GM18868 (cell line): ENCODE results near the gene HSPB1.
"Not testable (repeated sequence)": the region's sequence is repeated elsewhere in the genome, so short reads cannot be mapped to it uniquely, and the experiment has no call there.

ENCODE experiments used
- ATAC-seq: cut with Tn5 transposase; IDR thresholded peaks from one replicate; pipeline ENCODE4 v1.9.1; 2021; ENCODE audit warnings: mild to moderate bottlenecking, moderate library complexity; ENCODE audit not compliant: unreplicated experiment

Gene HSPB1

DNA sequence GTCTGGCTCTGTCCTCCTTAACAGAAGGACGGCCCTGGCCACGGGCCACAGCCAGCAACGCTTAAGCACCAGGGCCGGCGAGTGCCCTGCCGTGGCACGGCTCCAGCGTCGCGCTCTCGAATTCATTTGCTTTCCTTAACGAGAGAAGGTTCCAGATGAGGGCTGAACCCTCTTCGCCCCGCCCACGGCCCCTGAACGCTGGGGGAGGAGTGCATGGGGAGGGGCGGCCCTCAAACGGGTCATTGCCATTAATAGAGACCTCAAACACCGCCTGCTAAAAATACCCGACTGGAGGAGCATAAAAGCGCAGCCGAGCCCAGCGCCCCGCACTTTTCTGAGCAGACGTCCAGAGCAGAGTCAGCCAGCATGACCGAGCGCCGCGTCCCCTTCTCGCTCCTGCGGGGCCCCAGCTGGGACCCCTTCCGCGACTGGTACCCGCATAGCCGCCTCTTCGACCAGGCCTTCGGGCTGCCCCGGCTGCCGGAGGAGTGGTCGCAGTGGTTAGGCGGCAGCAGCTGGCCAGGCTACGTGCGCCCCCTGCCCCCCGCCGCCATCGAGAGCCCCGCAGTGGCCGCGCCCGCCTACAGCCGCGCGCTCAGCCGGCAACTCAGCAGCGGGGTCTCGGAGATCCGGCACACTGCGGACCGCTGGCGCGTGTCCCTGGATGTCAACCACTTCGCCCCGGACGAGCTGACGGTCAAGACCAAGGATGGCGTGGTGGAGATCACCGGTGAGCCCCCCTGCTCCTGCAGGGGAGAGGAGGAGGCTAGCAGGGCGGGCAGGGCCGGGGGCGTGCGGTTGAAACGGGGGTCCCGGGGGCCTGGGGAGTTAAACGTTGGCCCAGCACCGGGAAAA lies at the start of gene HSPB1:
HSPB1 (plus strand) TSS at position 327 of the 855 bp plus-strand sequence; CDS start at position 367, 40 bp downstream.
- ATAC-seq = peak; percentile 69

DNA sequence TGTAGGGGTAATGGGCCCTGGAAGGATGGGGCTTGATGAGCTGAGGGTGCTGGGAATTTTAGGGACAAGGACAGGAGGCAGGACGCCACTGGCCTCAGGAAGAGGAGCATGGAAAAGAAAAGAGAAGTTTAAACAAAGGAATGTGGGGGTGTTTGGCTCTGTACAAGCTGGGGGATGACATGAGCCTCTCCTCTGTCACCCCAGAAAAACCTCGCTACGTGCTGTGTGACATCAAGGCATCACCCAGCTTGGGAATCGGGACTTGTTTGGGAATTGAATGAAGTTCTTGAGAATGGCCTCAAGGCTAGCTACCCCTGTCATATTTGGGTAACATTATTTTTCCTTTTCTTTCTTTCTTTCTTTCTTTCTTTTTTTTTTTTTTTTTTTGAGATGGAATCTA lies 47.7 kb upstream of the HSPB1 start:
- ATAC-seq = no peak

DNA sequence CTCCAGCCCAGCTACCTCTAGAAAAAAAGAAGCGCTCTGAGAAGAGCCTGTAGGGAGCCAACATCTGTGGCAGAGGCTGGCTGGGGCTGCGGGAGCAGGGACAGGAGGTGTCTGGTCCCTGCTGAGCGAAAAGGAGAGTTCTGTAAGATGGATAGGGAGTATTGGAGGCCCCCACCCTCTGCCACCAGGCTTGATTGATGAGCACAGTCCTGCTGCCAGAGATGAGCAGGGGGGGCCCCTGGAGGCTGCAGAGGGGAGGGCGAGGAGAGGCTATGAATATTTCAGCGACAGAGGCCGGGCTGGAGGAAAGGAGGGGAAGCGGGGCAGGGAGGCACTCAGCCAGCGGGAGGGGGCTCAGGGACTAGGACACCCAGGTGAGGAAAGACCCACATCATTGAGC lies 44.5 kb upstream of the HSPB1 start:
- ATAC-seq = no peak

DNA sequence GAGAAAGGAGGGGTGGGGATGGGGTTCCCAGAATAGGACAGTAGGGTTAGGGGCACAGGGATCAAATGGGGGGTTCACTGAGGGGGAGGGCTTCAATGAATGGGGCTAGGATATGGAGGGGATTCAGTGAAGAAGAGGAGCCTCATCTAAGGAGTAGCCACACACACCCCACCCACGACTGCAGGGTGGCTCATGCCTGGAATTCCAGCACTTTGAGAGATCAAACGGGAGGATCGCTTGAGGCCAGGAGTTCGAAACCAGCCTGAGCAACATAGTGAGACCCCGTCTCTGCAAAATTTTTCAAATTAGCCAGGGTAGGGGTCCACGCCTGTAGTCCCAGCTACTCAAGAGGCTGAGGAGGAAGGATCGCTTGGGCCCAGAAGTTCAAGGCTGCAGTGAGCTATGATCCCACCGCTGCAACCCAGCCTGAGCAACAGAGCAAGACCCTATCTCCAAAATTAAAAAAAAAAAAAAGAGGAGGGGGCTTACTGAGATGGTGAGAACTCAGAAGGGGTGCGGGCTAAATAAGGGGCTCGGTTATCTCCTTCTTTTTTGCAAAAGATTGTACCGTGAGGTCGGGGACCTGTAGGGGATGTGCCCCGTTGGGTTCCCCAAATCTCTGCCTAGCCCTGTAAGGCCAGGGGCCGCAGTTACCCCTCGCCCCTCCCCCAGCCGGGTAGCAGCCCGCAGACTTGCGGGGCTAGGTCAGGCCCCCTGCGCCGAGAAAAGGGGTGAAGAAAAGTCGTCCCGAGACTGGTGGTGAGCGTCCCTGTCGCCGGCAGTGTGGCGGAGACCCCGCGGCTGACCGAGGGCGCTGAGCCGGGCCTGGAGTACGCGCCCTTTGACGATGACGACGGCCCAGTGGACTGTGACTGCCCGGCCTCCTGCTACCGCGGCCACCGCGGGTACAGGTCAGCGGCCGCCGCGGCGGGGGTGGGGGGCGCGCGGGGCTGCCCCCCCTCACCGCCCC lies 43.1 kb upstream of the HSPB1 start:
- no peak for ATAC-seq

DNA sequence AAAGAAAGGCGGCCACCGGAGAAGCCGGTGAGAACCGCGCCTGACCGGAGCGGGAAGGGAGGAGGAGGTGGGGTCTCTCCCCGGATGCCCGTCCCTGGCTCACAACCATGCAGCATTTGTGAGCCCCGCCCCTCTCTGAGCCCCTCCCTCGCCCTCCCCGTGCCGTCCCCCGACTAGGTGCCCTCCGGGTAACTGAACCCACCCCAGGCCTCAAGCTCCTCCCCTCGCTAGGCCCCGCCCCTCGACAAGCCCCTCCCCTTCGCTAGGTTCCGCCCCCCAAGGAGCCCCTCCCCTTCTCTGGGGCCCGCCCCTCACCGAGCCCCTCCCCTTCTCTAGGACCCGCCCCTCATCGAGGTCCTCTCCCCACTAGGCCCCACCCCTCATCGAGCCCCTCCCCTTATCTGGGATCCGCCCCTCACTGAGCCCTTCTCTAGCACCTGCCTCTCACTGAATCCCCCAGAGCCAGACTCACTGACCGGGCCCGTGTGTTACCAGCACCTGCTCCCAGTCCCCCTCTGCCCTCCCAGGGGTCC lies 42.2 kb upstream of the HSPB1 start:
- ATAC-seq = no peak

DNA sequence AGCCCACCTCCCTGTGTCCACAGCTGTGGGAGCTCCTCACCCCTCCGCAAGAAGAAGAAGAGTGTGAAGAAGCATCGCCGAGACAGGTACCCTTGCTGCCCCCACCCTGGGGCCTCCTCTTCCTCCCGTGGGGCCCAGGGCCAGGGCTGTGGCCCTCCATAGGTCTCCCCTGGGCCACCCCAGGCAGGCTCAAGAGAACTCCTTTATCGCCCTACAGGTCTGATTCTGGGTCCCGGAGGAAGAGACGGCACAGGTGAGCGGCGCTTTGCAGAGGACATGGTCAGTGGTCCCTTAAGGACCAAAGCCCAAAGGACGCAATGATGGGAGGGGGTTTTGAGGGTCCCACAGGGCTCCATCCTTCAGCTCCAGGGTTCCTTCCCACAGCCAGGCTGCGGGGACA lies 41.1 kb upstream of the HSPB1 start:
- no peak for ATAC-seq

DNA sequence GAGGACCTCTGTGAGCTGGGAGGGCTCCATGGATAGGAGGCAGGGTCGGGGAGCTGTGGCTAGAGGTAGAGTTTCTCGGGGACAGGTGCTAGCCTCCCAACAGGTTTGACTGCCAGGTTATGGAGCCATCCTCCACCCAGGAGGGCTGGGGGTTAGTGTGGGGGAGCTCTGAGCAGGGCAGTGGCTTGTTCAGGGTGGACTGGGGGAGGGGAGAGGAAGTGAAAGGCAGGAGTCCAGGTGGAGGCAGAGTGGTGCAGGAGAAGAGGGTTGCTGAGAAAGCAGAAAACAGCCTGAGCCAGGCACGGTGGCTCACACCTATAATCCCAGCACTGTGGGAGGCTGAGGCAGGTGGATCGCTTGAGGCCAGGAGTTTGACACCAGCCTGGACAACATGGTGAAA lies 40.5 kb upstream of the HSPB1 start:
- no peak for ATAC-seq

DNA sequence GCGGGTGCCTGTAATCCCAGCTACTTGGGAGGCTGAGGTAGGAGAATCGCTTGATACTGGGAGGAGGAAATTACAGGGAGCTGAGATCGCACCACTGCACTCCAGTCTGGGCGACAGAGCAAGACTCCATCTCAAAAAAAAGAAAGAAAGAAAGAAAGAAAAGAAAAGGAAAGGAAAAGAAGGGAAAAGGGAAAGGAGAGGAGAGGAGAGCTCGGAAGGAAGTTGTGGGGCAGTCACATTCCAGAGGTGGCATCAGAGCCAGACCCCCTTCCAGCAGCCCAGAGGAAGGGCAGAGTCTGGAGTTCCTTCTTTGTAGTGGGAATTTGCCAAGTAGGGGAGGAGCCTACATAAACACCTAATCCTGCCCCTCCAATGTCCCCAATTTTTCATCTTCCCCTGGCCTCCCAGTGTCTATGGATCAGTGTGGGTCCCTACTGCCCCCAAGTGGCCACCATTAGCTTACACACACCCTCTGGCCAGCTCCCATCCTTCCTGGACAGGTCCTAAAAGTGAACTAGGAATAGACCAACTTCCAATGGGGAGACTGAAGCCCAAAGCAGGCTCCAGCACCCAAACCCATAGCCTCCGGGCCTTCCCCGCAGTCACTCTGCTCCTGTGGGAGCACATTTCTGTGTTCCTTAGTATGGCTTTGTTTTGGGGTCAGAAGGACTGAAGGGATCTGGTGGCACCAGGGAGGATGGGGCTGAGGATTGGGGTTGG lies 39.6 kb upstream of the HSPB1 start:
- no peak for ATAC-seq

DNA sequence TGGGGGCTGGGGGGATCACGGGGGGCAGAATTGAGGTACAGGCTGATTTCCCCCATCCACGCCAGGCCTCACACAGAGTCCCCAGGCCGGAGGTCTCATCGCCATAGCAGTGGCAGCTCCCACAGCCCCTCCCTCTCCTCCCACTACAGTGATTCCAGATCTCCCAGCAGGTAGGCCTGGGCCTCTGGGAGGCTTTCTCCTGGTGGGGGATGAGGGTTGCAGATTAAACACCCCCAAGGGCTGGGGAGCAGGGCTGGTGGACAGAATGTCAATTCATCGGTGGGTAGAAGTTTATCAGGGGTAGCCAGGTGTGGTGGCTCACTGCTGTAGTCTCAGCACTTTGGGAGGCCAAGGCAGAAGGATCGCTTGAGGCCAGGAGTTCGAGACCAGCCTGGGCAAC lies 37.2 kb upstream of the HSPB1 start:
- no peak for ATAC-seq

DNA sequence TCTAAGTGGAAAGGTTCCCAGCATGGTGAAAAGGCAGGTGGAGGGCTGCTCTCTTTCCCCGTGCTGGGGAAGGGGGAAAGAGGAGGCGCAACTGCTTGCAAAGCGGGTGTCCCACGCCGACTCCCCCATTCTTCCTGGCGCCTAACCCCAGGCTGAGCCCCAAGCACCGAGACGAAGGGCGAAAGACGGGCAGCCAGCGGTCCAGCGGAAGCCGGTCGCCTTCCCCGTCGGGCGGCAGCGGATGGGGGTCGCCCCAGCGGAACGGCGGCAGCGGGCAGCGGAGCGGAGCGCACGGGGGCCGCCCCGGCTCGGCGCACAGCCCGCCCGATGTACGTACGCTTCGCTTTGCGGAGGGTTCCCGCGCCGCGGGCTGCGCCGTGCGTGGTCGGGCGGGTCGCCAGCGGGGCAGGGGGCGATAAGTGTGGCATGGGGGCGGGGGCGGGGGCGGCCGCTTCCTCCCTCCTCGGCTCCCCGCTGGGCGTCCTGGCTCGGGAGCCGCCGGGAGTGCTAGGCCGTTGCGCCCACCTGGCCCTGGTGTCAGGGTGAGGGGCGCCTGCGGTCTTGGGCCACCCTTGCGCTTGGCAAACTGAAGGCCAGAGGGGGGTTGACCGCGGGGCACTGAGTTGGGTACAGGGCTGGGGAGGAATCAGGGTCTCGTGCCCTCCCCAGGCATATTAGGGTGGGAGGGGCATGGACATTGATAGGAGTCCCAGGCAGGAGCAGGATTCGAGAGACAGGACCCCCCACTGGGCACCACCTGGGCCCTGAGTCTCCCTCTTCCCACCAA lies 35.2 kb upstream of the HSPB1 start:
- no peak for ATAC-seq

DNA sequence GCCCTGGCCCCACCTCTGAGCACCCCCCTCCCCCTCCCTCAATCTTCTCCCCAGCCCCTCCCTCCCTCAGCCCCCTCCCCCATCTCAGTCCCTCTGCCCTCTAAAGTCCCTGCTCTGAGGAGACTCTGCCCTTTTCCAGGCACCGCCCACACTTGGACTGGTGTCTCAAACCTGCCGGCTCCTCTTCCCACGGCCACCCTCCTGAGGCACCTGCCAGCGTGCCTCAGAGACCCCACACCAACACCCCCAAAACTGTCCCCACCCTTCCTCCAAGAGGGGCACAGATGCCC lies 34.6 kb upstream of the HSPB1 start:
- ATAC-seq = no peak

DNA sequence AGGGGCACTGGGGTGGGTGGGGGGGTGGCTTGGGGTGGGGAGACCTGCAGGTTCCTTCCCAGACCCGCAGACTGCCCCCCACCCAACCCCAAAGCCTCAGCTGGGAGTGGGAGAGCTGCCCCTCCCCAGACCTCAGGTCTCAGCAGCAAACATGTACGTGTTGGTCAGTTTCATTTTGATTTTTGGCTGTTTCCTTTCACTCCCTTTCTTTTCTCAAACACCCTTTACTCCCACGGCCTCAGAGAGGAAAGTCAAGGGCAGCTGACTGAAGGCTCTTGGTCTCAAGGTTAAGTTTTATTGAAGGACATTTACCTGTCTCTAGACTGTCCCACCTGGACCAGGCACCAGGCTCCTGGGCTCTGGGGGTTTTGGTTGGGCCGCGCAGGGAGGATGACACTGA lies 34.1 kb upstream of the HSPB1 start:
- no peak for ATAC-seq

DNA sequence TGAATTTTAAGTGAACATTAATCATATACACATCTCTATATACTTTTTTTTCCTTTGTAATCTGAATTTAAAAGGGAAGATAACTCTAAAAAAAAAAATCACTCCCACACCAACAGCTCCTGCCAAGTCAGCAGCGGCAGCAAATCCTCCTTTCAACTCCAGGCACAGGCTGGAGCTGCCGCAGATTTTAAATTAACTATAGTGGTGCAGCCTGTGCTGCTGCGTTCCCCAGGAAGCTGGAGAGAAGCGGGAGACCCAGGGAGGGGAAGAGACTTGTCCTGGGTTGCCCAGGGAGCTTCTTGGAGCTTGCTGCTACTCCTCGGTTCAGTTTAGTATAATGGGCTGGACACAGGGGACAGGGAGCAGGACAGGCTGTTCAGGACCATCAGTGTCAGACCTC lies 32.6 kb upstream of the HSPB1 start:
- ATAC-seq = no peak

DNA sequence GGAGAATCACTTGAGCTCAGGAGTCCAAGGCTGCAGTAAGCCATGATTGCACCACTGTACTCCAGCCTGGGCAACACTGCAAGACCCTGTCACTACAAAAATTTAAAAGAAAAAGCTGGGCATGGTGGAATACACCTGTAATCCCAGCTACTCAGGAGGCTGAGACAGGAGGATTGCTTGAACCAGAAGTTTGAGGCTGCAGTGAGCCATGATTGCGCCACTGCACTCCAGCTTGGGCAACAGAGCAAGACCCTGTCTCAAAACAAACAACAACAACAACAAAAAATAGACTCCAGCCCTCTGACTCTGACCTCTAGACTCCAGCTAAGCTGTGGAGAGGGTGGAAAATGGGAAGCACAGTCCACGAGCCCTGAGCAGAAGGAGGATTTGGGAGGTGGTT lies 31.1 kb upstream of the HSPB1 start:
- not testable (repeated sequence) for ATAC-seq

DNA sequence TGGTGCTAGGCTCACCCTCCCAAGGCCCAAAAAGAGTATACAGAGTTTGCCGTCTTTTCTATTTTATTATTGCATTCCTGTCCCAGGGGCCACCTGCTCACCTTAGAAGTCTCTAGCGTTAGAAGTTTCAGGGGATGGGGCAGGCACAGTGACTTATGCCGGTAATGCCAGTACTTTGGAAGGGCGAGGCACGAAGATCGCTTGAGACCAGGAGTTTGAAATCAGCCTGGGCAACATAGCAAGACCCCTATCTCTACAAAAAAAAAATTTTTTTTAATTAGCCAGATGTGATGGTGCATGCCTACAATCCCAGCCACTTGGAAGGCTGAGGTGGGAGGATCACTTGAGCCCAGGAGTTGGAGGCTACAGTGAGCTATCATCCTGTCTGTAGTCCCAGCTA lies 30.3 kb upstream of the HSPB1 start:
- ATAC-seq = no peak

DNA sequence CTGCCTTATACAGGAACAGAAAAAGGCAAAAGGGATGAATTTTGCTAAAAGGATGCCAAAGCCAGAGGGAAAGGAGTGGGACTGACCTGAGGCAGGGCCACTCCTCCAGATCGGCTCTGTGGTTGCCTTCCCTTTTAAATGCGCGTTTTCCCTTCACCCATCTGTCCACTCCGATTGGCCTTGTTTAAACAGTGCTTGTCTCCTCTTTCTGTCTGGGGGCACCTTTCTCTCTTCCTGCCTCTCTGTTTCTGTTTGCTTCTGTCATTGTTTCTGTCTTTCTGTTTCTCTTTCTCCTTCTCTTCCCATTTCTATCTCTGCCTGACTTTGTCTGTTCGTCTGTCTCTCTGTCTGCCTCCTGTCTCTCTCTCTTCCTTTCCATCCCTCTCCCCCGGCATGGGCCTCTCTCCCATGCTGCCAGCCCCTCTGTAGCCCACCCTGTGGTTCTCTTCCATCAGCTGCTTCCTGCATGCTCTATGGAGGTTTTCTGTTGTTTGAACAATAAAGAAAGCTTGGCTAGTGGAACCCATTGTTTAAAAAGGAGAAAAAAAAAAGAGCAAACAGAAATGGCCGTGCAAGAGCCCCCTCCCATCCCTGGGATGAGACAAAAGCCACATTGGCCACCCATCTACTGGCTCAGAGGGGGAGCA lies 29.5 kb upstream of the HSPB1 start:
- no peak for ATAC-seq

DNA sequence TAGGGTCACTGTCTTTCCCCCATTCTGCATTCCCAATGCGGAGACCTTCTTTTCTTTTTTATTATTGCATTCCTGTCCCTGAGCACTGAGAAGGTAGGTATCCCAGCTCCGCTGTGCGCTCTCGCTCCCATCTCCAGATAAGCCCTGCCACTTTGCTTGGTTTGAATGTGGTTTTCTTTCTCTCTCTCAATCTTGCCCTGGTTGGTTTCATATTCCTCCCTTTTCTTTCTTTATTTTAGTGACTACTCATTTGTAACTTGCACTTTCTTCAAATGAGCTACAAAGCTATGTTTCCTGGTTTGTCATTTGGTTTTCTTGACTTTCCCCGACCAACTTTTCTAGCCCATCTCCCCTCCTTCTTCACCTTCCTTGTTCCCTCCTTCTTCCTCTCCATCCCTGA lies 29.0 kb upstream of the HSPB1 start:
- no peak for ATAC-seq

DNA sequence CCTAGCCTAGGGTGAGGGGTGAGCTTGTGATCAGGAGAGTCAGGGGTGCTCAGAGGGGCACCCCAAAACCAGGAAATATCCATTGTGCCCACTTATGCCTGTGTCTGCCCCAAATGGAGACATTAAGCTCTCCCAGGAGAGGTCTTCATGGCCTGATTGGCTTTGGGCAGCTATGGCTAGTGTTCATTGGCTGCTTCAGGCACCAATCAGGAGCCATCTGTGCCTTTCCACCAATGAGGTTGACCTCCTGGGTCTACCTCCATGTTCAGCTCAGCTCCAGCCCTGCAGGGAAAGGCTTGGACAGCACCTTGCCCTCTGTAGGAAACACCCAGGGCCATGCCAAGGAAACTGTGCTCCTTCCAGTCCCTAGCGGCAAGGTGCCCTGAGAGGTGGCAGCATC lies 23.9 kb upstream of the HSPB1 start:
- ATAC-seq = no peak

DNA sequence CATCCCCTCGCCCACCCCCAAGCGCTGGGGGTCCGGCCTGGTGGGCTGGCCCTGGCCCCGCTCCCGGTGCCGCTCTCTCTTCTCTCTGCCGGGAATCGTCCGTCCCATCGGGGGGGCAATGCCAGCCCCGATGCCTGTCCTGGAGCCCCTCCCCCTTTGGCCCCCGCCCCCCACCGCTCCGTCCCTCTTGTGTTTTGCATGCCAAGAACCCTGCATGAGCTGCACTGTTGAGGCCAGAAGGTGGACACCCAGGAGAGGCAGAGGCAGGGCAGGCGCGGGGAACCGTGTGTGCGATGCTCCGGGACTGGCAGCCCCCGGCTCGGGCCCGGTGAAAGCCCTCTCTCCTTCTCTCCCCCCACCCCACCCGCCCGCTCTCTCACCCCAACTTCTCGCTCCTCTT lies 22.1 kb upstream of the HSPB1 start:
- no peak for ATAC-seq
